GM12801 (cell line): ENCODE data around the gene THEM5.

Experiments
- TF ChIP-seq, protein P1 (sequence below): IDR thresholded peaks from one replicate; pipeline ENCODE4 v1.5.1; 2011; ENCODE audit warnings: control low read depth; ENCODE audit not compliant: insufficient read length; ENCODE audit errors: extremely low read depth

The THEM5 gene

DNA sequence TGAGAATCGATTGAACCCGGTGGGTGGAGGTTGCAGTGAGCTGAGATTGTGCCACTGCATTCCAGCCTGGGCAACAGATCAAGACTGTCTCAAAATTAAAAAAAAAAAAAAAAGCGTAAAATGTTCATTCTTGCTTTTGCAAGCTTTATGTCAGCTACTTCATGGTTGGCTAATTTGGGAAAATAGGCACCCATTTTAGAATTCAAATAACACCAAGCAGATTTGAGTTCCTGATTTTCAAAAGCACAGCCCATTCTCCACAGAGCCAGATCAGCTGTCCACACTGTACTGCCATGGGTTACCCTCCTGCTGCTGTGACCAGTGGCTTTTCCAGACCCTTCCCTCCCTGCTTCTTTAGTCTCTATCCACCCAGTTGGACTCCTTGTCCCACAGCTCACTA, 4.4 kb downstream of the THEM5 start:
- TF ChIP-seq, protein P1, sequence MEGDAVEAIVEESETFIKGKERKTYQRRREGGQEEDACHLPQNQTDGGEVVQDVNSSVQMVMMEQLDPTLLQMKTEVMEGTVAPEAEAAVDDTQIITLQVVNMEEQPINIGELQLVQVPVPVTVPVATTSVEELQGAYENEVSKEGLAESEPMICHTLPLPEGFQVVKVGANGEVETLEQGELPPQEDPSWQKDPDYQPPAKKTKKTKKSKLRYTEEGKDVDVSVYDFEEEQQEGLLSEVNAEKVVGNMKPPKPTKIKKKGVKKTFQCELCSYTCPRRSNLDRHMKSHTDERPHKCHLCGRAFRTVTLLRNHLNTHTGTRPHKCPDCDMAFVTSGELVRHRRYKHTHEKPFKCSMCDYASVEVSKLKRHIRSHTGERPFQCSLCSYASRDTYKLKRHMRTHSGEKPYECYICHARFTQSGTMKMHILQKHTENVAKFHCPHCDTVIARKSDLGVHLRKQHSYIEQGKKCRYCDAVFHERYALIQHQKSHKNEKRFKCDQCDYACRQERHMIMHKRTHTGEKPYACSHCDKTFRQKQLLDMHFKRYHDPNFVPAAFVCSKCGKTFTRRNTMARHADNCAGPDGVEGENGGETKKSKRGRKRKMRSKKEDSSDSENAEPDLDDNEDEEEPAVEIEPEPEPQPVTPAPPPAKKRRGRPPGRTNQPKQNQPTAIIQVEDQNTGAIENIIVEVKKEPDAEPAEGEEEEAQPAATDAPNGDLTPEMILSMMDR, result no peak

DNA sequence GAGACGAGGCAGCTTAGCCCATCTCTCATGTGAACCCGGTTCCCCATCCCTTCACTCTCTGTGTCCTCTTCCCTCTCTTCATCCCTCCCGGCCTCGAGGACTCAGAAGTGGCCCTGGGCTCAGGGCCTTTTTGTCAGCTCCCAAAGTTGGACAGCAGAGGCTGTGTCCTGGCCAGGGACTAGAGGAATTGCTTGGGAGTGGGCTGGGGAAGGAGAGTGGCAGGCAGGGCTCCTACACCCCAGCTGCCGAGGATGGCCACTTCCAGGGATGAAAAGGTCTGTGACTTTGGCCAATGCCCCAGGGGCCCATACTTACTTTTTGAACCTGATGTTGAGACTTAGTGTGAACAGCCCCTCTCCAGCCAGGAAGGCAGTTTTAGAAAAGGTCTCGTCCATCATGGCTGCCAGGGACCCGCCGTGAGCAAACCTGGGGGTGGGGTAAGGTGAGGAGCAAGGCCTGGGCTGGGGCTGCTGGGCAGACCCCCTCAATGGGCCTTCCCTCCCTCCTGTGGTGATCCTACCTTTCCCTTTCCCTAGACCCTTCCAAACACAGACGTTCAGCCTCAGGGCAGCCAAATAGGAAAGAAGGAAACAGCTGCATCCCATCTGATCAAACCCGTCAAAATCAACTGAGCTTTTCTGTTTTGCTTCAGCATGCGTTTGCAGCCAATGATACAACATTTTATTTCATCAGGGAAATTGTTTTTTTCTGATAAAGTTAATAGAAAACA, 5.5 kb downstream of the THEM5 start:
- TF ChIP-seq, protein P1, result no peak

DNA sequence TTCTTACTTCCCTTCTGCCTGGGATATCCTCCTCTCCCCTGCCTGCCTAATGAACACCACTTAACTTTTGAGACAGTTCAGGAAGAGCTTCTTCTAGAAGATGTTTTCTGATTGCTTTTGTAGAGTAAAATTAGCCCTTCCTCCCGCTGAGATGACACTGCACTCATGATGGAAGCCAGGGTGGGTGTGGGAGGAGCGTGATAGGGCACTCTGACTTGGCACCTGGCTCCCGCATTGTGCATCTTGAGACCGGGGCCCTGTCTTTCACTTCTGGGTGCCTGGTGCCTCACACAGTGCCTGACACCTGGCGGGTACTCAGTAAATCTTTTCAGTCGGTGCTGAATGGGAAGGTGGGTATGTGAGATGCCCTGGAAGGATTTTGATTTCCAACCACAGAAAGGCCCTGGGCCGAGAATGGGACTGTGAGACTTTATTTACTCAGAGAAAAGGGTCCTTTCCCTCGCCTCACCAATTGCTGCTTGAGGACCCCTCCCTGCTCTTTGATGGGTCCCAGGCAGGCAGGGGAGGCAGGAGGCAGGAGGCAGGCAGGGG, 6.8 kb downstream of the THEM5 start:
- TF ChIP-seq, protein P1, result no peak

DNA sequence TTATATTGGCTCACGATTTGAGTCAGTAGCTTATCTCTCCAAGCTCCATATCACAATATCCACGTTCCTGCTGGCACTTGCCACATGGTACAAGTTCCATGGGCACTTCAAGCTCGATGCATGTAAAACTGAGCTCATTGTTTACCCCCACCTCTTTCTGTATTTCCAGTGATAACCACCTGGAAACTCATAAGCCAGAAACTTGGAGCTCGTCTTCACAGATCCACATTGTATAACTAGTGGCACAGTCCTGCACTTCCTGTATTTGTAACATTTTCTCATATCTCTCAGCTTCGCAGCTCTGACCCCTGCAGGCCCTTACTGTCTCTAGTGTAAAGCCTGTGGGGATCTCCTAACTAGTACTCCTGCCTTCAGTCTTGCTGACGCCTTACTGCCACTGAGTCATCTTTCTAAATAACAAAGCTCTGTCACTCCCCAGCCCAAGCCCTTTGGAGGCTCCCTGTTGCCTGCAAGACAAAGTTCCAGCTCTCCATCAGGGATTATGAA, 7.4 kb downstream of the THEM5 start:
- TF ChIP-seq, protein P1, result no peak

DNA sequence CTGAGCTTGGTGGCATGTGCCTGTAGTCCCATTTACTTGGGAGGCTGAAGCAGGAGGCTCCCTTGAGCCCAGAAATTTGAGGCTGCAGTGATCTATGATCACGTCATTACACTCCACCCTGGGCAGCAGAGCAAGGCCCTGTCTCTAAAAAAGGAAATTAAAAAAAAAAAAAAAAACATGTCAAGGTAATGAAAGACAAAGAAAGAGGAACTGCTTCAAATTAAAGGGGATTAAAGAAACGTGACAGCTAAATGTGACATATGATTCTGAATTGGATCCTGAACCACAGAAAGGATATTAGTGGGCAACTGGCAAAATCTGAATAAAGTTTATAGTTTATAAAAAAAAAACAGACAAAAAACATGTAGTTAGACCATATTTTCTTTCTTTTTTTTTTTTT, 10.1 kb downstream of the THEM5 start:
- TF ChIP-seq, protein P1, result no peak

DNA sequence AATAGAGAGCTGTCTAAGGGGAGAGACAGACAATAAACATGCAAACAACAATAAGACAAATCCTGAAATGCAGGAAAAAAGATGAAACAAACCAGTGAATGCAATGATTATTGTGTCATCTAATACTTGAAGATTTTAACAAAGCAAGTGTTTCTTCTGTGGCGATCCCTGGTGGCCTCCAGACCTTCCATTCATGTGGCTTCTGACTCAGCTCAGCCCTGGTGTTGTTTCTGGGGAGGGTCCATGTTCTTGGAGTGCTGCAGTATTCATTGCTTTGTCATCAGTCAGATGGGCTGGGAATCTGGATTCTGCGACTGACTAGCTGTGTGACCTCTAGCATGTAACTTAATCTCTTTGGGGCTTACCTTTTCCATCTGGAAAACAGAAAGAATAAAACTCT, 12.4 kb downstream of the THEM5 start:
- TF ChIP-seq, protein P1, result no peak

DNA sequence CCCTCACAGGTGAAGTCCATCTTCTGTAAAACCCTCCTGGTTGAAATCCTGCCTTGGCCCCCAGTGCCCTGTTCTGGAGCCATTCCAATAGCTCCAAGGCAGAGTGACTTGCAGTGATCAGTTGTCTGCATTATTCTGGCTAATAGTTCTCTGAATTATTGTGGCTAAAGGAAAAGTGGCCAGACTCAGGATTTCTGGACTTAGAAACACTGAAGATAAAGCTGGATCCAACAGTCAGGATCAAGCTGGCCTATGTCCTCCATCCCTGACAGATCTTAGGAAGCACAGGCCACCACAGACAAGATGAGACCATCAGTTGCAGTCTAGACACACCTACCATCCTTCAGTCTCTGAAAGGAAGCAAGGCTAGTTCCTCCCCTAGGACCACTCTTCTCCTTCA, 13.1 kb downstream of the THEM5 start:
- TF ChIP-seq, protein P1, result no peak
